ENCODE results near the gene ZC3H4. TPM values are rescaled to one million over a fixed set of nuclear protein-coding genes. Genes with fewer than 3 reads are reported as not detected.

ZC3H4 gene
- total RNA-seq, 1 experiment from 2014 or later, result 105 TPM

DNA sequence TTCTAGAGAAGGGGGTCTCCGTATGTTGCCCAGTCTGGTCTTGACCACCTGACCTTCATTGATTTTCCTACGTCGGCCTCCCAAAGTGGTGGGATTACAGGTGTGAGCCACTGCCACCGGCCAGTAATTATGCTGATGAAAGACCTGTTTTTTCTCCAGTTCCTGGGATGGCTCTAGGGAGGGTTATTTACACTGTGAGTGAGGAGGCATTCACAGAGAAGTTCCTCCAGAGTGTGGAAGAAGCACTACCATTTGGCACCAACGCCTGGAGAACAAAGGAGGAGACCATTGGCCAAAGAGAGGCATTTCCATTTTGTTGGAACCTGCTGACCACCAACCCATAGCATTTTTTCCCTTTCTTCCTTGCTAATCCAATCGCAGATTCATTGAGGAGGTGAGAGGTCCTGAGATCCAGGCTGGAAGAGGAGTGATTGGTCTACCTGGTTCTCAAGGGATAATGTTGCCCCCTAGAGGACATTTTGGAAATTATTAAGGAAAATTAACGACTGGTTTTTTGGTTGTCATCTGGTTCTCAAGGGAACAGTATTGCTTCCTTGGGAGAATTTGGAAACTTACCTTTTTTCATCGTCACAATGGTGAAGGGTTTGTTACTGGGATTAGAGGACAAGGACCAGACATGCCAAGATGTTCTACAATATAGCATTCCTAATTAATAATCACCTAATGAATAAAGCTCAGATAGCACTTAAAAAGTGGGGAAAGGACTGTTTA lies 11.5 kb upstream of the ZC3H4 start:
- no peak overlapping the region for H3K4me2 ChIP-seq (ENCODE audit: insufficient read depth, insufficient read length, low read length)
- no peaks in the 10 kb centered on the region for H3K23me2 ChIP-seq (ENCODE audit: insufficient read length, low read depth, low read length, poor library complexity, severe bottlenecking)
- H2AK5ac ChIP-seq (ENCODE audit: insufficient read length, low read length), result no peak overlapping the region
- no peak overlapping the region for H2BK12ac ChIP-seq (ENCODE audit: insufficient read length, low read depth, low read length)
- no peak overlapping the region for H4K5ac ChIP-seq (ENCODE audit: insufficient read length, low read depth, low read length)
- DNase-seq, result peak; percentile 69
- H3K4ac ChIP-seq (ENCODE audit: low read depth, low read length), result no peak overlapping the region
- H4K20me1 ChIP-seq (ENCODE audit: control insufficient read depth, insufficient read depth, insufficient read length), result no peaks in the 10 kb centered on the region
- H3T11ph ChIP-seq (ENCODE audit: low read length), result no peak overlapping the region
- TF ChIP-seq, protein P1, sequence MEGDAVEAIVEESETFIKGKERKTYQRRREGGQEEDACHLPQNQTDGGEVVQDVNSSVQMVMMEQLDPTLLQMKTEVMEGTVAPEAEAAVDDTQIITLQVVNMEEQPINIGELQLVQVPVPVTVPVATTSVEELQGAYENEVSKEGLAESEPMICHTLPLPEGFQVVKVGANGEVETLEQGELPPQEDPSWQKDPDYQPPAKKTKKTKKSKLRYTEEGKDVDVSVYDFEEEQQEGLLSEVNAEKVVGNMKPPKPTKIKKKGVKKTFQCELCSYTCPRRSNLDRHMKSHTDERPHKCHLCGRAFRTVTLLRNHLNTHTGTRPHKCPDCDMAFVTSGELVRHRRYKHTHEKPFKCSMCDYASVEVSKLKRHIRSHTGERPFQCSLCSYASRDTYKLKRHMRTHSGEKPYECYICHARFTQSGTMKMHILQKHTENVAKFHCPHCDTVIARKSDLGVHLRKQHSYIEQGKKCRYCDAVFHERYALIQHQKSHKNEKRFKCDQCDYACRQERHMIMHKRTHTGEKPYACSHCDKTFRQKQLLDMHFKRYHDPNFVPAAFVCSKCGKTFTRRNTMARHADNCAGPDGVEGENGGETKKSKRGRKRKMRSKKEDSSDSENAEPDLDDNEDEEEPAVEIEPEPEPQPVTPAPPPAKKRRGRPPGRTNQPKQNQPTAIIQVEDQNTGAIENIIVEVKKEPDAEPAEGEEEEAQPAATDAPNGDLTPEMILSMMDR (conservative IDR thresholded peaks at IDR 0.05), result peak; percentile 83
- H3K27ac ChIP-seq (ENCODE audit: insufficient read length, low read depth, low read length), result no peak overlapping the region
- H3K9ac ChIP-seq (ENCODE audit: extremely low read depth, insufficient read length, low read length), result no peak overlapping the region
- no peak overlapping the region for H4K91ac ChIP-seq (ENCODE audit: insufficient read length, low read depth, low read length)
- no peaks in the 10 kb centered on the region for H3K79me2 ChIP-seq (ENCODE audit: insufficient read depth, low read length)
- H3K79me1 ChIP-seq (ENCODE audit: insufficient read depth, low read depth, low read length, poor library complexity, severe bottlenecking), result no peaks in the 10 kb centered on the region
- H2BK15ac ChIP-seq (ENCODE audit: low read depth, low read length), result no peak overlapping the region
- no peaks in the 10 kb centered on the region; the same call in 1 of the 2 replicates for H3K27me3 Mint-ChIP-seq (ENCODE audit: low read depth)
- H3K4me1 Mint-ChIP-seq, result peaks cover 9 to 13% of the 10 kb centered on the region in 2 experiments
- H3K56ac ChIP-seq (ENCODE audit: insufficient read length, low read depth, low read length), result no peak overlapping the region
- no peak overlapping the region for H3K14ac ChIP-seq (ENCODE audit: insufficient read depth, low read length)
- no CpG with 5 or more reads among the region's 8 CpGs for WGBS (ENCODE audit: extremely low coverage, insufficient read length, low lambda C conversion rate)
- H2BK20ac ChIP-seq (ENCODE audit: low read depth, low read length, poor library complexity, severe bottlenecking), result no peak overlapping the region
- H2AFZ ChIP-seq (ENCODE audit: low read length), result peak overlapping the region; percentile 93
- H3K18ac ChIP-seq (ENCODE audit: insufficient read length, low read depth, low read length), result no peak overlapping the region
- no peaks in the 10 kb centered on the region for H3K4me1 ChIP-seq (ENCODE audit: insufficient read depth, low read length)
- H3K36me3 Mint-ChIP-seq (ENCODE audit: insufficient read depth in 1 of 3, low read depth in 3 of 3), result no peaks in the 10 kb centered on the region
- no peak overlapping the region for H3K23ac ChIP-seq (ENCODE audit: insufficient read length, low read depth, low read length)
- H3K9me3 Mint-ChIP-seq, result no peaks in the 10 kb centered on the region
- no peaks in the 10 kb centered on the region for H3K27me3 ChIP-seq (ENCODE audit: insufficient read depth, low read length)
- peak overlapping the region; percentile 17 to 55 (median 36); a peak in 3 of 7 replicates for H3K27ac Mint-ChIP-seq
- no peak overlapping the region for H2BK5ac ChIP-seq (ENCODE audit: insufficient read length, low read length)
- no peak overlapping the region for H4K8ac ChIP-seq (replicated peaks; ENCODE audit: insufficient read length, low read depth, low read length)
- H2BK120ac ChIP-seq (ENCODE audit: low read depth, low read length, poor library complexity, severe bottlenecking), result no peak overlapping the region
- H3K9me3 ChIP-seq (ENCODE audit: control insufficient read depth, low read depth, low read length), result no peaks in the 10 kb centered on the region
- no peak overlapping the region; a peak in 1 of 5 replicates for H3K4me3 Mint-ChIP-seq

Data from H9 (cell line).